Osteocyte (in vitro differentiated cells): ENCODE results near the gene COL5A2. TPM values are rescaled to one million over a fixed set of nuclear protein-coding genes. Genes with fewer than 3 reads are reported as not detected.

Experiments used
- DNase-seq: peaks from one replicate; pipeline ENCODE4 v3.0.0; 2021; ENCODE audit warnings: mixed read lengths; ENCODE audit not compliant: unreplicated experiment; ENCODE audit errors: extremely low spot score
- H3K27ac Mint-ChIP-seq: one replicate; pipeline ENCODE4 v1.8.0; 2021; ENCODE audit warnings: mild to moderate bottlenecking, mixed read lengths; ENCODE audit not compliant: unreplicated experiment
- H3K27me3 Mint-ChIP-seq: one replicate; pipeline ENCODE4 v1.8.0; 2021; ENCODE audit warnings: mixed read lengths; ENCODE audit not compliant: unreplicated experiment
- H3K36me3 Mint-ChIP-seq: one replicate; pipeline ENCODE4 v1.8.0; 2021; ENCODE audit warnings: mixed read lengths; ENCODE audit not compliant: unreplicated experiment
- H3K4me1 Mint-ChIP-seq: one replicate; pipeline ENCODE4 v1.8.0; 2021; ENCODE audit warnings: mixed read lengths; ENCODE audit not compliant: unreplicated experiment
- H3K4me3 Mint-ChIP-seq: one replicate; pipeline ENCODE4 v1.8.0; 2021; ENCODE audit warnings: mild to moderate bottlenecking, moderate library complexity, mixed read lengths; ENCODE audit not compliant: unreplicated experiment
- H3K9me3 Mint-ChIP-seq: one replicate; pipeline ENCODE4 v1.8.0; 2021; ENCODE audit warnings: mixed read lengths; ENCODE audit not compliant: unreplicated experiment
- total RNA-seq: library from RNA; stranded (reverse); gene quantifications from 2 replicates; pipeline ENCODE4 v1.2.1, GENCODE V29; 2021
- TF ChIP-seq, protein P1 (sequence below): fragments of 200-600 bp; sonication (generic); IDR thresholded peaks from 2 replicates; pipeline ENCODE4 v1.5.0; 2021; ENCODE audit warnings: antibody characterized with exemption, mild to moderate bottlenecking, moderate library complexity

Gene COL5A2
- total RNA-seq, 1 donor from 2014 or later: 1,873 TPM

DNA sequence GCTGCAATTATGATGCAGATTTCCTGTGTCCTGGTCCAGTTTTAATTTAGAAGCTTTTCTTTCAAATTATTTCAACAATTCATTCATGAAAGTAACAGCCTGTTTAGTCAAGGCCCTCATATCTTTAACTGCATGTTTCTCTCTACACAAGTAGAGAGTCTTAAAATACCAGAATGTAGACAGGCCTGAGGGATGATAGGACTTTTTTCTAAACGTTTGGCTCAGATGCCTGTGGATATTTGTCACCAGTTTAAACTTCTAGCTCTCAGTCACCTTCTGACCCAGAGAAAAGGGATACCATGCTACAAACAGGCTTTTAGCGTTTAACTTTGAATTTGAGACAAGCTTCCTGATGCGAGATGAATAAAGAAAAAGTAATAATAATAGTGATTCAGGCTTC, 15.7 kb downstream of the COL5A2 start:
- H3K36me3 Mint-ChIP-seq: peaks cover 43% of the 10 kb centered on the region
- peak overlapping the region; percentile 72 for H3K27ac Mint-ChIP-seq
- TF ChIP-seq, protein P1, sequence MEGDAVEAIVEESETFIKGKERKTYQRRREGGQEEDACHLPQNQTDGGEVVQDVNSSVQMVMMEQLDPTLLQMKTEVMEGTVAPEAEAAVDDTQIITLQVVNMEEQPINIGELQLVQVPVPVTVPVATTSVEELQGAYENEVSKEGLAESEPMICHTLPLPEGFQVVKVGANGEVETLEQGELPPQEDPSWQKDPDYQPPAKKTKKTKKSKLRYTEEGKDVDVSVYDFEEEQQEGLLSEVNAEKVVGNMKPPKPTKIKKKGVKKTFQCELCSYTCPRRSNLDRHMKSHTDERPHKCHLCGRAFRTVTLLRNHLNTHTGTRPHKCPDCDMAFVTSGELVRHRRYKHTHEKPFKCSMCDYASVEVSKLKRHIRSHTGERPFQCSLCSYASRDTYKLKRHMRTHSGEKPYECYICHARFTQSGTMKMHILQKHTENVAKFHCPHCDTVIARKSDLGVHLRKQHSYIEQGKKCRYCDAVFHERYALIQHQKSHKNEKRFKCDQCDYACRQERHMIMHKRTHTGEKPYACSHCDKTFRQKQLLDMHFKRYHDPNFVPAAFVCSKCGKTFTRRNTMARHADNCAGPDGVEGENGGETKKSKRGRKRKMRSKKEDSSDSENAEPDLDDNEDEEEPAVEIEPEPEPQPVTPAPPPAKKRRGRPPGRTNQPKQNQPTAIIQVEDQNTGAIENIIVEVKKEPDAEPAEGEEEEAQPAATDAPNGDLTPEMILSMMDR: no peak
- no peaks in the 10 kb centered on the region for H3K9me3 Mint-ChIP-seq
- no peaks in the 10 kb centered on the region for H3K27me3 Mint-ChIP-seq
- DNase-seq: no peak
- peaks cover 96% of the 10 kb centered on the region for H3K4me1 Mint-ChIP-seq
- H3K4me3 Mint-ChIP-seq: no peak overlapping the region

DNA sequence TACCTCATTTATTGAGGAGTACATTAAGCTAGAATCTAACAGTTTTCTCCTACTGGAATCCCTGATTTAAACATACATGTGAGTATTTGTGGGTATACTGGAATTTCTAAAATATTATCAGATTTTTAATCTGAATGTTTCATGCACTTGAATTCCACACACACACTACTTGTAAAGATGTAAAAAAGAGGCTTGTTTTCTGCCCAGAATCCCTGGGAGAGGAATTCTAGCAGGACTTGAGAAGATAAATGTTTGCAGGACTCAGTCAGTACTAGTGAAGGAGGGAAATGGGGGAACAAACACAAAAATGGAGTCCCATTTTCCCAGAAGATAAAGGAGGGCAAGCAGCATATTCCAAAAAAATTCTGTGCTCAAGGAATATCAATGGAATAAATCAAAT, 17.0 kb downstream of the COL5A2 start:
- Mint-ChIP-seq H3K27ac (peak overlapping the region; percentile 72), H3K36me3 (peaks cover 37% of the 10 kb centered on the region), H3K4me1 (peaks cover 96% of the 10 kb centered on the region), H3K4me3 (peak overlapping the region; percentile 19), H3K9me3 (no peaks in the 10 kb centered on the region), H3K27me3 (no peaks in the 10 kb centered on the region)
- DNase-seq: no peak
- TF ChIP-seq, protein P1: no peak

DNA sequence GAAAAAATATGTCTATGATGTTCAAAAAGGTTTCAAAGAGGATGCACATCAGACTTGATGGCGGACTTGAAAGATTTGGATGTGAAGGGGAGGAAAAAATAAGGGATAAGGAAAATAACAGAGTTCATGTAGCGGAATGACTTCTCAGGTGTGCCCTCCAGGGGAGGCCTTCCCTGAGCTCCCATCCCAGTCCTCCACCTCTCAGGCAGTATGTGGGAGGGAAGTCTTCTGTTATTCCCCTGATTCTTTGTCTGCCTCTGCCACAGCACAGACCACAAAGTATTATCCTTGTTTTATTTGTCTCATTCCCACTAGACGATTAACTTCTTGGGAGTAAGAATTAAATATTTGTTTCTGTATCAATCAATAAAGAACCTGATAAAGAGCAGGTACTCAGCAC, 17.7 kb downstream of the COL5A2 start:
- TF ChIP-seq, protein P1: no peak
- Mint-ChIP-seq H3K9me3 (no peaks in the 10 kb centered on the region), H3K27ac (peak overlapping the region; percentile 72), H3K4me1 (peaks cover 96% of the 10 kb centered on the region), H3K4me3 (peak overlapping the region; percentile 5), H3K36me3 (peaks cover 34% of the 10 kb centered on the region), H3K27me3 (no peaks in the 10 kb centered on the region)
- no peak for DNase-seq

DNA sequence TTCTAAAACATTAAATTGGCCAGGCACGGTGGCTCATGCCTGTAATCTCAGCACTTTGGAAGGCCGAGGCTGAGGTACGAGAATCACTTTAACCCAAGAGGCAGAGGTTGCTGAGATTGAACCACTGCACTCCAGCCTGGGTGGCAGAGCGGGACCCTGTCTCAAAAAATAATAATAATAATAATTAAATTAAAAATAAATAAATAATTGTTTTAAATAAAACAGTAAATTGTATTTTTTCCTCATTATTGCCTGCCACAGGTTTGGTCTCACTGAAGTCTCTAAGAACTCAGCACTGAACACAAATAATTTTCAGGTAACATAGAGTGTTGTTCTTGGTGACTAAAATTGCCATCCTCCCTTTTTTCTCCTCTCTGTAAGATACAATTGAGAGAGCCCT, 19.8 kb downstream of the COL5A2 start:
- Mint-ChIP-seq H3K27me3 (no peaks in the 10 kb centered on the region), H3K36me3 (peaks cover 24% of the 10 kb centered on the region), H3K27ac (peak overlapping the region; percentile 39), H3K9me3 (no peaks in the 10 kb centered on the region), H3K4me1 (peaks cover 94% of the 10 kb centered on the region), H3K4me3 (no peak overlapping the region)
- no peak for DNase-seq
- TF ChIP-seq, protein P1: no peak

DNA sequence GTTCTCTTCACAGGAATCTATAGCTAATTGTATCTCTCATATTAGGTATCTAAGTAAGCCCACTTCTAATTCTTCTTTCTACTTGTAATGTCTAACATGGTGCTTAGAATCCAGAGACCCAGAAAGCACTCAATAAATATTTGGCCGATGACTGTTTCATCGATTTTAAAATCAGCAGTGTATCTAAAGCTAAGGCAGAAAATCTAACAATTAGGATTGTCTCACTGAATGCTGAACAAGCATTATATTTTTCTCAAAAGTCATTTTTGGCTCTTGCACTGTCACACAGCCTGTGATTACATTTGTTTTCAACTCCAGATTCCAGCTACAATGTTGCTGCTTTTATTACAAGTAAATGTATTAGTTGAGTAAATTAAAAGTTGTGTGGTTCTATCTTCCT, 20.3 kb downstream of the COL5A2 start:
- DNase-seq: no peak
- Mint-ChIP-seq H3K4me1 (peaks cover 94% of the 10 kb centered on the region), H3K9me3 (no peaks in the 10 kb centered on the region), H3K27ac (peak overlapping the region; percentile 42), H3K4me3 (no peak overlapping the region), H3K27me3 (no peaks in the 10 kb centered on the region), H3K36me3 (peaks cover 24% of the 10 kb centered on the region)
- TF ChIP-seq, protein P1: no peak
